ENCODE results near the gene ZNF529.

ZNF529 gene

GRCh38 chr19:36524617-36525016 is 48.5 kb downstream of the ZNF529 start:
- DNase-seq (ENCODE audit: insufficient read length, low spot score) (no peak), FAIRE-seq (no peak)

GRCh38 chr19:36514012-36514612 is 59.0 kb downstream of the ZNF529 start:
- FAIRE-seq = no peak
- no peak for DNase-seq (ENCODE audit: insufficient read length, low spot score)

GRCh38 chr19:36508325-36508724 is 64.8 kb downstream of the ZNF529 start:
- no peak for FAIRE-seq

GRCh38 chr19:36501973-36502372 is 71.1 kb downstream of the ZNF529 start:
- no peak for FAIRE-seq
- DNase-seq (ENCODE audit: insufficient read length, low spot score) = no peak

More at GRCh38 chr19:36508325-36508724, 64.8 kb downstream of the ZNF529 start:
- DNase-seq (ENCODE audit: insufficient read length, low spot score) = no peak

- DNase-seq (ENCODE audit: insufficient read length, low spot score) = no peak
- FAIRE-seq = no peak
These were observed 76.1 kb downstream of the ZNF529 start for GRCh38 chr19:36497001-36497400.
